Measurements from ENCODE around the gene SBF1. TPM values are rescaled to one million over a fixed set of nuclear protein-coding genes. Genes with fewer than 3 reads are reported as not detected.

SBF1 gene
- total RNA-seq, 4 donors from 2014 or later = 63.7 to 122 (median 64.4) TPM

GRCh38 chr22:50507991-50508884, 33.4 kb upstream of the SBF1 start, which contains the start of gene NCAPH2:
Gene NCAPH2 (plus strand): TSS chr22:50508224. CDS start chr22:50508338, 114 bp downstream.
- peaks cover 0 to 46% of the 10 kb centered on the region in 2 donors for H3K36me3 ChIP-seq
- peaks cover 4 to 44% (median 23%) of the 10 kb centered on the region in 3 donors for H3K4me1 ChIP-seq
- no peaks in the 10 kb centered on the region for H3K27me3 ChIP-seq
- peak; percentile 89 for ATAC-seq
- peak within 1 kb of the TSS; percentile 94 to 98 (median 96) for H3K27ac ChIP-seq
- no peaks in the 10 kb centered on the region for H3K9me3 ChIP-seq
- peak within 1 kb of the TSS; percentile 93 for H3K4me3 ChIP-seq
- WGBS, 2 donors (ENCODE audit: low coverage in 1 of 2) = 0% methylated on average over 5 to 10 of the region's 76 CpGs
- TF ChIP-seq POLR2AphosphoS5 (IDR thresholded peaks at IDR 0.05) (peak; percentile 94), POLR2A (IDR thresholded peaks at IDR 0.05) (peak; percentile 66 to 72), CTCF (IDR thresholded peaks at IDR 0.05) (peak in 1 of 4 experiments; percentile 13), EP300 (IDR thresholded peaks at IDR 0.05) (no peak)

- ATAC-seq = peak; percentile 83
- H3K4me1 ChIP-seq = peaks cover 4 to 44% (median 23%) of the 10 kb centered on the region in 3 donors
- WGBS, 2 donors (ENCODE audit: low coverage in 1 of 2) = no CpG with 5 or more reads among the region's 62 CpGs
- peaks cover 0 to 46% of the 10 kb centered on the region in 2 donors for H3K36me3 ChIP-seq
- H3K27ac ChIP-seq = peak within 1 kb of the TSS; percentile 94 to 98 (median 96)
- H3K9me3 ChIP-seq = no peaks in the 10 kb centered on the region
- H3K4me3 ChIP-seq = peak within 1 kb of the TSS; percentile 93
- H3K27me3 ChIP-seq = no peaks in the 10 kb centered on the region
- TF ChIP-seq POLR2AphosphoS5 (IDR thresholded peaks at IDR 0.05) = peak; percentile 57
- TF ChIP-seq POLR2A (IDR thresholded peaks at IDR 0.05) = peak; percentile 47 to 65
- TF ChIP-seq EP300 (IDR thresholded peaks at IDR 0.05) = no peak
- TF ChIP-seq CTCF (IDR thresholded peaks at IDR 0.05) = peak in 1 of 4 experiments; percentile 38
These were observed 32.7 kb upstream of the SBF1 start, which contains the start of gene LMF2 for GRCh38 chr22:50507421-50507990. Gene LMF2 (minus strand): TSS chr22:50507702. CDS start chr22:50507675, 27 bp downstream.

GRCh38 chr22:50506611-50507420, 32.0 kb upstream of the SBF1 start:
- peak overlapping the region; percentile 85 to 97 (median 90) for H3K27ac ChIP-seq
- H3K36me3 ChIP-seq = peaks cover 0 to 47% of the 10 kb centered on the region in 2 donors
- no peaks in the 10 kb centered on the region for H3K9me3 ChIP-seq
- TF ChIP-seq EP300 (IDR thresholded peaks at IDR 0.05) = no peak
- TF ChIP-seq POLR2AphosphoS5 (IDR thresholded peaks at IDR 0.05) = no peak
- TF ChIP-seq CTCF (IDR thresholded peaks at IDR 0.05) = no peak
- TF ChIP-seq POLR2A (IDR thresholded peaks at IDR 0.05) = no peak
- no peak for ATAC-seq
- no peaks in the 10 kb centered on the region for H3K27me3 ChIP-seq
- H3K4me1 ChIP-seq = peaks cover 4 to 44% (median 23%) of the 10 kb centered on the region in 3 donors
- H3K4me3 ChIP-seq = peak overlapping the region; percentile 90 to 93
- 40% methylated on average over 2 of the region's 21 CpGs; no CpG with 5 or more reads in 1 of the 2 donors for WGBS, 2 donors (ENCODE audit: low coverage in 1 of 2)

- peak overlapping the region in 1 of 4 donors; percentile 91 for H3K27ac ChIP-seq
- H3K9me3 ChIP-seq = no peaks in the 10 kb centered on the region
- WGBS, 2 donors (ENCODE audit: low coverage in 1 of 2) = 100% methylated on average over 1 of the region's 41 CpGs; no CpG with 5 or more reads in 1 of the 2 donors
- peaks cover 4 to 44% (median 23%) of the 10 kb centered on the region in 3 donors for H3K4me1 ChIP-seq
- TF ChIP-seq EP300 (IDR thresholded peaks at IDR 0.05) (no peak), CTCF (IDR thresholded peaks at IDR 0.05) (no peak), POLR2A (IDR thresholded peaks at IDR 0.05) (no peak), POLR2AphosphoS5 (IDR thresholded peaks at IDR 0.05) (no peak)
- peaks cover 0 to 42% of the 10 kb centered on the region in 2 donors for H3K36me3 ChIP-seq
- no peak for ATAC-seq
- peak overlapping the region in 1 of 2 donors; percentile 93 for H3K4me3 ChIP-seq
- H3K27me3 ChIP-seq = no peaks in the 10 kb centered on the region
These were observed 31.2 kb upstream of the SBF1 start for GRCh38 chr22:50505776-50506610.

All from gastroesophageal sphincter (tissue), 4 donors.